Stimulated activated naive CD8-positive, alpha-beta T cell treated with anti-CD3 and anti-CD28 coated beads, Interleukin-15, Interleukin-2, amounts not matched to agents 100 ng/mL and 50 ng/mL, for 24 hours (primary cell): ENCODE data around the gene STX18.
"Not testable (repeated sequence)": the region's sequence is repeated elsewhere in the genome, so short reads cannot be mapped to it uniquely, and the experiment has no call there.

Experiments
- H3K27ac Mint-ChIP-seq: one replicate; pipeline ENCODE4 v1.8.0; 2021; ENCODE audit warnings: mild to moderate bottlenecking, mixed read lengths
- H3K27me3 Mint-ChIP-seq: one replicate; pipeline ENCODE4 v1.8.0; 2021; ENCODE audit warnings: mixed read lengths
- H3K36me3 Mint-ChIP-seq: one replicate; pipeline ENCODE4 v1.8.0; 2021; ENCODE audit warnings: low read depth, mixed read lengths
- H3K4me1 Mint-ChIP-seq: one replicate; pipeline ENCODE4 v1.8.0; 2021; ENCODE audit warnings: low read depth, mixed read lengths
- H3K4me3 Mint-ChIP-seq: one replicate; pipeline ENCODE4 v1.8.0; 2021; ENCODE audit warnings: mild to moderate bottlenecking, mixed read lengths
- H3K9me3 Mint-ChIP-seq: one replicate; pipeline ENCODE4 v1.8.0; 2021; ENCODE audit warnings: mixed read lengths

Gene STX18

GRCh38 chr4:4541661-4542570 lies at the start of gene STX18:
Gene STX18, minus strand, starts transcription at chr4:4542048. Its CDS starts 84 bp downstream, at chr4:4541964.
- Mint-ChIP-seq H3K36me3 (peaks cover 12% of the 10 kb centered on the region), H3K9me3 (no peaks in the 10 kb centered on the region), H3K27me3 (no peaks in the 10 kb centered on the region), H3K4me3 (peak within 1 kb of the TSS; percentile 94), H3K27ac (peak within 1 kb of the TSS; percentile 93), H3K4me1 (peaks cover 46% of the 10 kb centered on the region)

- Mint-ChIP-seq H3K36me3 (peaks cover 46% of the 10 kb centered on the region), H3K27me3 (no peaks in the 10 kb centered on the region), H3K4me3 (no peak overlapping the region), H3K9me3 (peaks cover 24% of the 10 kb centered on the region), H3K27ac (no peak overlapping the region), H3K4me1 (no peaks in the 10 kb centered on the region)
Measured at GRCh38 chr4:4591071-4591470, 49.2 kb upstream of the STX18 start.

- H3K4me1 Mint-ChIP-seq: no peaks in the 10 kb centered on the region
- H3K27ac Mint-ChIP-seq: no peak overlapping the region
- peaks cover 45% of the 10 kb centered on the region for H3K36me3 Mint-ChIP-seq
- peaks cover 24% of the 10 kb centered on the region for H3K9me3 Mint-ChIP-seq
- no peak overlapping the region for H3K4me3 Mint-ChIP-seq
- no peaks in the 10 kb centered on the region for H3K27me3 Mint-ChIP-seq
Measured at GRCh38 chr4:4590546-4590945, 48.7 kb upstream of the STX18 start.

GRCh38 chr4:4585012-4585670 lies 43.3 kb upstream of the STX18 start:
- H3K27me3 Mint-ChIP-seq: no peaks in the 10 kb centered on the region
- no peak overlapping the region for H3K4me3 Mint-ChIP-seq
- H3K4me1 Mint-ChIP-seq: no peaks in the 10 kb centered on the region
- peaks cover 26% of the 10 kb centered on the region for H3K36me3 Mint-ChIP-seq
- no peak overlapping the region for H3K27ac Mint-ChIP-seq
- peaks cover 10% of the 10 kb centered on the region for H3K9me3 Mint-ChIP-seq

GRCh38 chr4:4583606-4584005 lies 41.8 kb upstream of the STX18 start:
- Mint-ChIP-seq H3K4me1 (no peaks in the 10 kb centered on the region), H3K27ac (no peak overlapping the region), H3K9me3 (peaks cover 10% of the 10 kb centered on the region), H3K27me3 (no peaks in the 10 kb centered on the region), H3K36me3 (peaks cover 37% of the 10 kb centered on the region), H3K4me3 (no peak overlapping the region)

- no peaks in the 10 kb centered on the region for H3K4me1 Mint-ChIP-seq
- H3K27me3 Mint-ChIP-seq: no peaks in the 10 kb centered on the region
- peaks cover 10% of the 10 kb centered on the region for H3K9me3 Mint-ChIP-seq
- peaks cover 41% of the 10 kb centered on the region for H3K36me3 Mint-ChIP-seq
- H3K4me3 Mint-ChIP-seq: no peak overlapping the region
- no peak overlapping the region for H3K27ac Mint-ChIP-seq
Measured at GRCh38 chr4:4582653-4583052, 40.8 kb upstream of the STX18 start.

GRCh38 chr4:4580494-4580893 lies 38.6 kb upstream of the STX18 start:
- H3K27me3 Mint-ChIP-seq: peaks cover 4% of the 10 kb centered on the region
- no peak overlapping the region for H3K27ac Mint-ChIP-seq
- H3K36me3 Mint-ChIP-seq: peaks cover 37% of the 10 kb centered on the region
- H3K9me3 Mint-ChIP-seq: peaks cover 6% of the 10 kb centered on the region
- H3K4me3 Mint-ChIP-seq: no peak overlapping the region
- H3K4me1 Mint-ChIP-seq: peaks cover 5% of the 10 kb centered on the region

GRCh38 chr4:4578981-4579380 lies 37.1 kb upstream of the STX18 start:
- peaks cover 4% of the 10 kb centered on the region for H3K27me3 Mint-ChIP-seq
- H3K4me3 Mint-ChIP-seq: no peak overlapping the region

GRCh38 chr4:4577359-4577875 lies 35.6 kb upstream of the STX18 start:
- H3K4me3 Mint-ChIP-seq: no peak overlapping the region
- H3K36me3 Mint-ChIP-seq: peaks cover 21% of the 10 kb centered on the region
- peaks cover 4% of the 10 kb centered on the region for H3K27me3 Mint-ChIP-seq
- peaks cover 14% of the 10 kb centered on the region for H3K4me1 Mint-ChIP-seq
- H3K27ac Mint-ChIP-seq: no peak overlapping the region
- H3K9me3 Mint-ChIP-seq: no peaks in the 10 kb centered on the region

More at GRCh38 chr4:4578981-4579380, 37.1 kb upstream of the STX18 start:
- peaks cover 3% of the 10 kb centered on the region for H3K9me3 Mint-ChIP-seq
- H3K27ac Mint-ChIP-seq: no peak overlapping the region
- H3K36me3 Mint-ChIP-seq: peaks cover 26% of the 10 kb centered on the region
- H3K4me1 Mint-ChIP-seq: peaks cover 14% of the 10 kb centered on the region

GRCh38 chr4:4575284-4576211 lies 33.7 kb upstream of the STX18 start:
- peaks cover 25% of the 10 kb centered on the region for H3K36me3 Mint-ChIP-seq
- H3K9me3 Mint-ChIP-seq: no peaks in the 10 kb centered on the region
- H3K27me3 Mint-ChIP-seq: peaks cover 4% of the 10 kb centered on the region
- no peak overlapping the region for H3K27ac Mint-ChIP-seq
- H3K4me3 Mint-ChIP-seq: peak overlapping the region; percentile 73
- H3K4me1 Mint-ChIP-seq: peaks cover 14% of the 10 kb centered on the region

GRCh38 chr4:4574792-4575191 lies 32.9 kb upstream of the STX18 start:
- Mint-ChIP-seq H3K27me3 (peaks cover 4% of the 10 kb centered on the region), H3K27ac (no peak overlapping the region), H3K4me1 (peaks cover 14% of the 10 kb centered on the region), H3K36me3 (peaks cover 25% of the 10 kb centered on the region), H3K4me3 (peak overlapping the region; percentile 73), H3K9me3 (no peaks in the 10 kb centered on the region)

GRCh38 chr4:4574052-4574451 lies 32.2 kb upstream of the STX18 start:
- H3K27me3 Mint-ChIP-seq: peaks cover 4% of the 10 kb centered on the region
- H3K27ac Mint-ChIP-seq: no peak overlapping the region
- no peaks in the 10 kb centered on the region for H3K9me3 Mint-ChIP-seq
- H3K36me3 Mint-ChIP-seq: peaks cover 22% of the 10 kb centered on the region
- H3K4me3 Mint-ChIP-seq: peak overlapping the region; percentile 73
- H3K4me1 Mint-ChIP-seq: peaks cover 14% of the 10 kb centered on the region

GRCh38 chr4:4572821-4573220 lies 31.0 kb upstream of the STX18 start:
- no peak overlapping the region for H3K4me3 Mint-ChIP-seq
- H3K27ac Mint-ChIP-seq: no peak overlapping the region
- H3K36me3 Mint-ChIP-seq: peaks cover 20% of the 10 kb centered on the region
- peaks cover 14% of the 10 kb centered on the region for H3K4me1 Mint-ChIP-seq
- no peaks in the 10 kb centered on the region for H3K9me3 Mint-ChIP-seq
- H3K27me3 Mint-ChIP-seq: peaks cover 4% of the 10 kb centered on the region

GRCh38 chr4:4569861-4570260 lies 28.0 kb upstream of the STX18 start:
- H3K27ac Mint-ChIP-seq, H3K4me3 Mint-ChIP-seq, H3K27me3 Mint-ChIP-seq, H3K4me1 Mint-ChIP-seq, H3K9me3 Mint-ChIP-seq: not testable (repeated sequence)
- peaks cover 23% of the 10 kb centered on the region for H3K36me3 Mint-ChIP-seq
